Stomach (tissue), 4 donors: ENCODE data around the gene VCL.

Experiments used
- EP300 ChIP-seq: sonication (generic); formaldehyde crosslinking; IDR thresholded peaks from one replicate; pipeline ENCODE4 v1.6.1; 2017; ENCODE audit warnings: antibody characterized with exemption
- POLR2AphosphoS5 ChIP-seq, 3 donors: sonication (generic); formaldehyde crosslinking; IDR thresholded peaks; one replicate each; pipeline ENCODE4 v1.6.1; 2016; ENCODE audit warnings: antibody characterized with exemption in 3 of 3
- TF ChIP-seq, protein P1 (sequence below), 7 experiments: fragments of 450-650 bp in 4 of 7; fragments of 200-600 bp in 3 of 7; sonication (generic) in 3 of 7; IDR thresholded peaks; one replicate each; pipeline ENCODE4 v1.5.1; 2016 to 2019; ENCODE audit warnings: antibody characterized with exemption in 7 of 7, control low read depth in 2 of 7, mild to moderate bottlenecking in 1 of 7

DNA sequence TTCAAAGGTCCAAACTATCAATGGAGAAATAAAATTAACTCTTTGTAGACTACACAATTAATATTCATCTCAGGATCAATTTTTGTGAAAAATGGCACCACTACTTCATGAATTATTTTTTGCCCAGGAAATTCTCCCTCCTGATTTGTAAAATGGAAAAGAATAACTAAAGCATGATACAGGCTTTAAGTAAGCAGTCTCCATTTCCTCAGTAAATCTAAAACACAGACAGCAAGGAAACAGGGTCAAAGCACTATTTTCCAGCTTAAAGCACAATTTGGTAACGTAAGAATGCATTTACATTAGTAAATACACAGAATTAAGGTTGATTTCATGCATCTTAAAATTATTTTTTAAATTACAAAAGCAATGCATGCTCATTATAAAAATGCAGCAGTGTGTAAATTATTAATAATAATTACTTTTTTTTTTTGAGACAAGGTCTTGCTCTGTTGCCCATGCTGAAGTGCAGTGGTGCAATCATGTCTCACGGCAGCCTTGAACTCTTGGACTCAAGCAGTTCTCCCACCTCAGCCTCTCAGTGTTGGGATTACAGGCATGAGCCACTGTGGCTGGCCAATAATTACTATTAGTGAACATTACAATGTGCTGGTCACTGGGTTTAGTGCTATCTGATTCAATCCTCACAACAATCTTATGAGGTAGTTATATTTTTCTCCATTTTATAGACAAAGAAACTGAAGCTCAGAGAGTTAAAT, 26.1 kb upstream of the VCL start:
- TF ChIP-seq, protein P1, sequence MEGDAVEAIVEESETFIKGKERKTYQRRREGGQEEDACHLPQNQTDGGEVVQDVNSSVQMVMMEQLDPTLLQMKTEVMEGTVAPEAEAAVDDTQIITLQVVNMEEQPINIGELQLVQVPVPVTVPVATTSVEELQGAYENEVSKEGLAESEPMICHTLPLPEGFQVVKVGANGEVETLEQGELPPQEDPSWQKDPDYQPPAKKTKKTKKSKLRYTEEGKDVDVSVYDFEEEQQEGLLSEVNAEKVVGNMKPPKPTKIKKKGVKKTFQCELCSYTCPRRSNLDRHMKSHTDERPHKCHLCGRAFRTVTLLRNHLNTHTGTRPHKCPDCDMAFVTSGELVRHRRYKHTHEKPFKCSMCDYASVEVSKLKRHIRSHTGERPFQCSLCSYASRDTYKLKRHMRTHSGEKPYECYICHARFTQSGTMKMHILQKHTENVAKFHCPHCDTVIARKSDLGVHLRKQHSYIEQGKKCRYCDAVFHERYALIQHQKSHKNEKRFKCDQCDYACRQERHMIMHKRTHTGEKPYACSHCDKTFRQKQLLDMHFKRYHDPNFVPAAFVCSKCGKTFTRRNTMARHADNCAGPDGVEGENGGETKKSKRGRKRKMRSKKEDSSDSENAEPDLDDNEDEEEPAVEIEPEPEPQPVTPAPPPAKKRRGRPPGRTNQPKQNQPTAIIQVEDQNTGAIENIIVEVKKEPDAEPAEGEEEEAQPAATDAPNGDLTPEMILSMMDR (IDR thresholded peaks at IDR 0.05) = no peak
- TF ChIP-seq POLR2AphosphoS5 (IDR thresholded peaks at IDR 0.05) = no peak
- no peak for TF ChIP-seq EP300
